GM12873 (cell line): ENCODE measurements around the gene NQO2.

ENCODE experiments used
- CTCF ChIP-seq: IDR thresholded peaks from 2 replicates; pipeline ENCODE4 v1.5.1; 2012; ENCODE audit warnings: low read depth, mild to moderate bottlenecking, moderate library complexity, low read length, control low read depth; ENCODE audit not compliant: insufficient read depth; ENCODE audit errors: missing control alignments

NQO2 gene

GRCh38 chr6:2986722-2987221, 12.9 kb upstream of the NQO2 start:
- no peak for TF ChIP-seq CTCF

GRCh38 chr6:2988094-2988425, 11.6 kb upstream of the NQO2 start:
- no peak for TF ChIP-seq CTCF

- TF ChIP-seq CTCF = peak; percentile 70
These were observed 11.0 kb upstream of the NQO2 start for GRCh38 chr6:2988426-2989331.

GRCh38 chr6:2989332-2990247, 10.1 kb upstream of the NQO2 start:
- no peak for TF ChIP-seq CTCF

GRCh38 chr6:2990248-2990931, 9.3 kb upstream of the NQO2 start:
- TF ChIP-seq CTCF = no peak

GRCh38 chr6:2990932-2991506, 8.7 kb upstream of the NQO2 start:
- no peak for TF ChIP-seq CTCF
